Activated naive CD4-positive, alpha-beta T cell (primary cell): Measurements from ENCODE around the gene RPS4Y2.
A peak's percentile ranks its signal among the peaks of the same experiment; 100 is the strongest.

ENCODE experiments used
- DNase-seq, 4 experiments: peaks; one replicate each; lab custom pipeline; 2025; lab: John Stamatoyannopoulos, UW

RPS4Y2 gene

GRCh38 chrY:20755808-20756207, at the start of gene RPS4Y2:
RPS4Y2 (plus strand) TSS chrY:20756108; CDS start chrY:20756164, 56 bp downstream.
- DNase-seq, result no peak

GRCh38 chrY:20714391-20714790, 41.5 kb upstream of the RPS4Y2 start:
- DNase-seq, result no peak

GRCh38 chrY:20726184-20726907, 29.6 kb upstream of the RPS4Y2 start:
- no peak for DNase-seq

- no peak for DNase-seq
Measured at GRCh38 chrY:20735200-20735599, 20.7 kb upstream of the RPS4Y2 start.

GRCh38 chrY:20739806-20740205, 16.1 kb upstream of the RPS4Y2 start:
- DNase-seq, result no peak

- peak in 1 of 4 experiments; percentile 0 for DNase-seq
Measured at GRCh38 chrY:20740609-20741008, 15.3 kb upstream of the RPS4Y2 start.

- no peak for DNase-seq
Measured at GRCh38 chrY:20745060-20745459, 10.8 kb upstream of the RPS4Y2 start.

GRCh38 chrY:20746919-20747318, 9.0 kb upstream of the RPS4Y2 start:
- no peak for DNase-seq

- no peak for DNase-seq
Measured at GRCh38 chrY:20763869-20764268, 8.0 kb downstream of the RPS4Y2 start.

GRCh38 chrY:20765117-20765516, 9.2 kb downstream of the RPS4Y2 start:
- no peak for DNase-seq

- DNase-seq, result no peak
Measured at GRCh38 chrY:20770755-20771154, 14.8 kb downstream of the RPS4Y2 start.

- DNase-seq, result no peak
Measured at GRCh38 chrY:20776104-20776503, 20.2 kb downstream of the RPS4Y2 start.

GRCh38 chrY:20780104-20780654, 24.3 kb downstream of the RPS4Y2 start:
- no peak for DNase-seq

GRCh38 chrY:20780776-20781175, 24.9 kb downstream of the RPS4Y2 start:
- DNase-seq, result no peak

GRCh38 chrY:20781408-20781807, 25.5 kb downstream of the RPS4Y2 start:
- DNase-seq, result no peak

GRCh38 chrY:20784965-20785364, 29.1 kb downstream of the RPS4Y2 start:
- no peak for DNase-seq

GRCh38 chrY:20787076-20787475, 31.2 kb downstream of the RPS4Y2 start:
- no peak for DNase-seq

GRCh38 chrY:20798351-20799049, 42.6 kb downstream of the RPS4Y2 start:
- DNase-seq, result no peak

GRCh38 chrY:20802659-20803058, 46.8 kb downstream of the RPS4Y2 start:
- no peak for DNase-seq

- no peak for DNase-seq
Measured at GRCh38 chrY:20806243-20806642, 50.3 kb downstream of the RPS4Y2 start.

- no peak for DNase-seq
Measured at GRCh38 chrY:20813459-20813858, 57.6 kb downstream of the RPS4Y2 start.

- no peak for DNase-seq
Measured at GRCh38 chrY:20814794-20815193, 58.9 kb downstream of the RPS4Y2 start.

- no peak for DNase-seq
Measured at GRCh38 chrY:20817067-20817466, 61.2 kb downstream of the RPS4Y2 start.
